Heart left ventricle (tissue), 16 donors: ENCODE measurements around the gene PSMD7. TPM values are rescaled to one million over a fixed set of nuclear protein-coding genes. Genes with fewer than 3 reads are reported as not detected.

Source experiments
- ATAC-seq, 4 donors: fragments of 200-7000 bp; cut with Tn5 transposase; one replicate each; pipeline ENCODE4 v1.9.1; 2020 to 2022; ENCODE audit warnings: moderate library complexity in 4 of 4, mild to moderate bottlenecking in 3 of 4, moderate number of reproducible peaks in 1 of 4
- DNase-seq, 5 donors: peaks; one replicate each; pipeline ENCODE4 v3.0.0-alpha.2; 2020
- H3K27ac ChIP-seq, 12 donors: fragments of 200-600 bp; sonication (generic) in 4 of 12; one replicate each; pipeline versions ENCODE4 v1.5.0 to v1.8.0; 2016 to 2022; ENCODE audit warnings: mild to moderate bottlenecking in 2 of 12
- H3K27me3 ChIP-seq, 9 donors: fragments of 200-600 bp; sonication (generic) in 2 of 9; one replicate each; pipeline versions ENCODE4 v1.5.1 to v1.8.0; 2016 to 2022; ENCODE audit warnings: mild to moderate bottlenecking in 3 of 9
- H3K36me3 ChIP-seq, 9 donors: fragments of 200-600 bp; sonication (generic) in 2 of 9; one replicate each; pipeline versions ENCODE4 v1.5.0 to v1.8.0; 2018 to 2022; ENCODE audit warnings: mild to moderate bottlenecking in 2 of 9
- H3K4me1 ChIP-seq, 12 donors: fragments of 200-600 bp; sonication (generic) in 4 of 12; one replicate each; pipeline versions ENCODE4 v1.5.0 to v1.8.0; 2016 to 2022; ENCODE audit warnings: mild to moderate bottlenecking in 3 of 12
- H3K4me3 ChIP-seq, 12 donors: fragments of 200-600 bp; sonication (generic) in 4 of 12; one replicate each; pipeline versions ENCODE4 v1.5.0 to v1.8.0; 2017 to 2022; ENCODE audit warnings: mild to moderate bottlenecking in 9 of 12, moderate library complexity in 4 of 12
- H3K9me3 ChIP-seq, 12 donors: fragments of 200-600 bp; sonication (generic) in 4 of 12; one replicate each; pipeline versions ENCODE4 v1.5.0 to v1.8.0; 2016 to 2022; ENCODE audit warnings: mild to moderate bottlenecking in 1 of 12
- POLR2A ChIP-seq, 2 donors: fragments of 450-650 bp; IDR thresholded peaks; one replicate each; pipeline ENCODE4 v1.6.1; 2017; ENCODE audit warnings: antibody characterized with exemption in 2 of 2, mild to moderate bottlenecking in 2 of 2, moderate library complexity in 2 of 2
- WGBS, 4 donors: extraction: QIAGEN DNeasy Blood & Tissue Kit in 2 of 4; methylation state at CpG; one replicate each; pipeline versions ENCODE4 v1.1.5 to v1.1.7; 2013 to 2018; 5-methylcytosine and 5-hydroxymethylcytosine counted together
- intact Hi-C, 10 donors: fragments of 100-400 bp; cut with DNase I; formaldehyde crosslinking; loops; one replicate each; pipeline versions ENCODE4 v1.11.1 to v1.14.2; 2022
- polyA plus RNA-seq, 2 donors: library from polyadenylated mRNA; stranded (reverse); fragments of 200-250 nt; gene quantifications; one replicate each; pipeline ENCODE4 v1.2.3, GENCODE V29; 2013
- total RNA-seq, 9 donors: library from RNA; depleted of rRNA in 2 of 9; stranded (reverse); fragments of >200 nt in 2 of 9; fragmentation: NEBNext Ultra II Directional in 3 of 9; extraction: Animal tissue kit (Norgen Biotek cat#: 25700) in 3 of 9; gene quantifications; one replicate each; pipeline versions ENCODE4 v1.1.0 to v1.2.4, GENCODE V29; 2016 to 2023
- TF ChIP-seq, protein P1 (sequence below), 12 donors: fragments of 200-600 bp; sonication (generic) in 4 of 12; IDR thresholded peaks; one replicate each; pipeline versions ENCODE4 v1.5.0 to v1.8.0; 2018 to 2022; ENCODE audit warnings: antibody characterized with exemption in 12 of 12, mild to moderate bottlenecking in 5 of 12
- donor health status: ischemic (EF 13 %, LVEDD 7.1; RV severe dilation, severe dysfunction).
- donor health status: healthy with polysubstance abuse.
- donor health status: DM: no; HTN: yes; CAD: no.
- donor health status: DM: no; HTN: no; CAD: no.
- donor health status: ischemic (EF 25% LVEDD 6.9; RV normal size, moderate dysfunction).
- donor health status: ischemic (EF 25% LVEDD 5.7; RV mildly dilated, moderate dysfunction).
- donor health status: healthy.
- donor health status: DM: yes; HTN: yes; CAD: no.
- donor health status: ischemic (EF 35%, LVEDD 5.7; RV mildly dilated, moderate dysfunction).
- donor health status: nonischemic (EF 11% LVEDD 7.7; RV severe dilation, severe dysfunction).
- donor health status: DM: yes; HTN: yes; CAD: no.
- donor health status: PGD.
- donor health status: ischemic (EF 29% LVEDD 5.4; RV normal size, mild dysfunction).
- donor health status: nonischemic (EF 23%, LVEDD 6.1; RV moderate dilation, normal function).

Gene PSMD7
- total and polyA plus RNA-seq, 11 donors = 74.1 to 226 (median 131) TPM

GRCh38 chr16:74304164-74304834 lies 7.7 kb downstream of the PSMD7 start:
- Histone ChIP-seq H3K9me3 (no peaks in the 10 kb centered on the region), H3K4me1 (peaks cover 2 to 43% (median 17%) of the 10 kb centered on the region in 12 donors), H3K4me3 (no peak overlapping the region), H3K27me3 (no peaks in the 10 kb centered on the region), H3K36me3 (peaks cover 8 to 92% (median 83%) of the 10 kb centered on the region in 9 donors), H3K27ac (no peak overlapping the region)
- ATAC-seq (no peak), DNase-seq (no peak)
- TF ChIP-seq, protein P1, sequence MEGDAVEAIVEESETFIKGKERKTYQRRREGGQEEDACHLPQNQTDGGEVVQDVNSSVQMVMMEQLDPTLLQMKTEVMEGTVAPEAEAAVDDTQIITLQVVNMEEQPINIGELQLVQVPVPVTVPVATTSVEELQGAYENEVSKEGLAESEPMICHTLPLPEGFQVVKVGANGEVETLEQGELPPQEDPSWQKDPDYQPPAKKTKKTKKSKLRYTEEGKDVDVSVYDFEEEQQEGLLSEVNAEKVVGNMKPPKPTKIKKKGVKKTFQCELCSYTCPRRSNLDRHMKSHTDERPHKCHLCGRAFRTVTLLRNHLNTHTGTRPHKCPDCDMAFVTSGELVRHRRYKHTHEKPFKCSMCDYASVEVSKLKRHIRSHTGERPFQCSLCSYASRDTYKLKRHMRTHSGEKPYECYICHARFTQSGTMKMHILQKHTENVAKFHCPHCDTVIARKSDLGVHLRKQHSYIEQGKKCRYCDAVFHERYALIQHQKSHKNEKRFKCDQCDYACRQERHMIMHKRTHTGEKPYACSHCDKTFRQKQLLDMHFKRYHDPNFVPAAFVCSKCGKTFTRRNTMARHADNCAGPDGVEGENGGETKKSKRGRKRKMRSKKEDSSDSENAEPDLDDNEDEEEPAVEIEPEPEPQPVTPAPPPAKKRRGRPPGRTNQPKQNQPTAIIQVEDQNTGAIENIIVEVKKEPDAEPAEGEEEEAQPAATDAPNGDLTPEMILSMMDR (IDR thresholded peaks at IDR 0.05) = peak in 4 of 12 donors; percentile 15 to 38 (median 28)
- TF ChIP-seq POLR2A (IDR thresholded peaks at IDR 0.05) = no peak
- intact Hi-C loops = loop anchor here in 1 of 10 donors (10.0 kb wide), 1 partner anchor 321 kb away; no protein-coding TSS in a partner anchor
- WGBS, 4 donors = 81 to 84% (median 82%) methylated on average over 10 of the region's 10 CpGs

GRCh38 chr16:74304835-74305176 lies 8.2 kb downstream of the PSMD7 start:
- intact Hi-C loops = loop anchor here in 2 of 10 donors (5.0 to 10.0 kb wide), 2 partner anchors 127 to 320 kb away; no protein-coding TSS in a partner anchor
- no peak for DNase-seq
- H3K4me1 ChIP-seq = peaks cover 0 to 38% (median 13%) of the 10 kb centered on the region in 12 donors

DNA sequence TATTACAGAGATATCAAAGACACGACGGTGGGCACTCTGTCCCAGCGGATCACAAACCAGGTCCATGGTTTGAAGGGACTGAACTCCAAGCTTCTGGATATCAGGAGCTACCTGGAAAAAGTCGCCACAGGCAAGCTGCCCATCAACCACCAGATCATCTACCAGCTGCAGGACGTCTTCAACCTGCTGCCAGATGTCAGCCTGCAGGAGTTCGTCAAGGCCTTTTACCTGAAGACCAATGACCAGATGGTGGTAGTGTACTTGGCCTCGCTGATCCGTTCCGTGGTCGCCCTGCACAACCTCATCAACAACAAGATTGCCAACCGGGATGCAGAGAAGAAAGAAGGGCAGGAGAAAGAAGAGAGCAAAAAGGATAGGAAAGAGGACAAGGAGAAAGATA lies 8.7 kb downstream of the PSMD7 start:
- ATAC-seq (no peak), DNase-seq (no peak)
- peaks cover 0 to 36% (median 12%) of the 10 kb centered on the region in 12 donors for H3K4me1 ChIP-seq
- no peak overlapping the region for H3K27ac ChIP-seq
- TF ChIP-seq POLR2A (IDR thresholded peaks at IDR 0.05) = no peak
- TF ChIP-seq, protein P1 (IDR thresholded peaks at IDR 0.05) = no peak
- H3K9me3 ChIP-seq = no peaks in the 10 kb centered on the region
- no peak overlapping the region for H3K4me3 ChIP-seq
- intact Hi-C loops = loop anchor here in 2 of 10 donors (5.0 to 10.0 kb wide), 2 partner anchors 127 to 320 kb away; no protein-coding TSS in a partner anchor
- H3K27me3 ChIP-seq = no peaks in the 10 kb centered on the region
- WGBS, 4 donors = 78 to 87% (median 81%) methylated on average over 11 of the region's 11 CpGs
- H3K36me3 ChIP-seq = peaks cover 8 to 82% (median 73%) of the 10 kb centered on the region in 9 donors

More at GRCh38 chr16:74304835-74305176, 8.2 kb downstream of the PSMD7 start:
- 90 to 92% (median 92%) methylated on average over 2 of the region's 2 CpGs for WGBS, 4 donors
- Histone ChIP-seq H3K27me3 (no peaks in the 10 kb centered on the region), H3K36me3 (peaks cover 8 to 87% (median 78%) of the 10 kb centered on the region in 9 donors), H3K27ac (no peak overlapping the region), H3K4me3 (no peak overlapping the region), H3K9me3 (no peaks in the 10 kb centered on the region)
- no peak for ATAC-seq
- TF ChIP-seq, protein P1 (IDR thresholded peaks at IDR 0.05) = no peak
- TF ChIP-seq POLR2A (IDR thresholded peaks at IDR 0.05) = no peak

DNA sequence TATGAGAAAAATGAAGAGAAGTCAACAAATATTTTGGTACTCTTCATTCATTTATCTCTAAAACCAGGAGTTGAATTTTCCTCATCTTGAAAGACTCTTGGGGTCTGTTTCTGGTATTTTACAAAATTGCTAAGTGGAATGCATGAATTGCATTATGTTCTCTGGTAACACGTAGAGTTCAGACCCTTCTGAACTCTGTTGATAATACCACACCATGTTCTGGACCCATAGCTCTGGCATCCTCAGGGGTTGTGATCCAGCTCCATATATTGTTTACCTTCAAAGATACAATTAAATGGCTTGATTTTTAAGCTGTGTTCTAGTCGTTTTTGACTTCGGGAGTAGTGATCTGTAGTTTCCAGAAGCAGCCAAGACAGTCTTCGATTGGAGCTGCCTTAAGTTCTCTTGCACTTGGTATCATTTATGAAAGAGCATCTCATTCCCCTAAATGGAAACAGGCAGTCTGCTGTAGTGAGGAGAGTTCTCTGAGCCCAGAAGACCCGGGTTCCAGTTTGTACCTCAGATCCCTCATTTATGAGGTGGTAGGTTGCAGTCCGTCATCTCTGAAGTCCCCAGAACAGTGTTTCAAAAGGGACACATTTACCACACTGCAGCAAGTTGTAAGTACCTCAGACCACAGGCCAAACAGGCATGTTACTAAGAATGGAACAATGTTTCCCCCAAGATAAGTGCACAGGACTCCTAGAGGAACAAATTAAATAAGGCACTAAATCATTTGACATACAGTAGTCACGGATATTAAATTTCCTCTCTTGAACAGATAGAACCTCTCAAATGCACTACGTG lies 9.6 kb downstream of the PSMD7 start:
- Histone ChIP-seq H3K27ac (peak overlapping the region in 3 of 12 donors; percentile 5 to 49 (median 11)), H3K36me3 (peaks cover 8 to 73% (median 64%) of the 10 kb centered on the region in 9 donors), H3K4me1 (peaks cover 0 to 28% (median 9%) of the 10 kb centered on the region in 12 donors), H3K9me3 (no peaks in the 10 kb centered on the region), H3K4me3 (no peak overlapping the region), H3K27me3 (no peaks in the 10 kb centered on the region)
- TF ChIP-seq POLR2A (IDR thresholded peaks at IDR 0.05) = no peak
- TF ChIP-seq, protein P1 (IDR thresholded peaks at IDR 0.05) = no peak
- WGBS, 4 donors = 53 to 54% (median 53%) methylated on average over 7 to 8 of the region's 8 CpGs
- peak; percentile 51 to 72 (median 60) for ATAC-seq
- DNase-seq = no peak
- intact Hi-C loops = loop anchor here in 2 of 10 donors (5.0 to 10.0 kb wide), 2 partner anchors 126 to 319 kb away; no protein-coding TSS in a partner anchor
